GM12891 (cell line): ENCODE data around the gene NBEA.

Experiments used
- POLR2A ChIP-seq: IDR thresholded peaks from 2 replicates; pipeline ENCODE4 v1.6.1; 2011; ENCODE audit warnings: low read depth, low read length, control low read depth
- TAF1 ChIP-seq: IDR thresholded peaks from 2 replicates; pipeline ENCODE4 v1.6.1; 2011; ENCODE audit warnings: low read depth, low read length, control low read depth

DNA sequence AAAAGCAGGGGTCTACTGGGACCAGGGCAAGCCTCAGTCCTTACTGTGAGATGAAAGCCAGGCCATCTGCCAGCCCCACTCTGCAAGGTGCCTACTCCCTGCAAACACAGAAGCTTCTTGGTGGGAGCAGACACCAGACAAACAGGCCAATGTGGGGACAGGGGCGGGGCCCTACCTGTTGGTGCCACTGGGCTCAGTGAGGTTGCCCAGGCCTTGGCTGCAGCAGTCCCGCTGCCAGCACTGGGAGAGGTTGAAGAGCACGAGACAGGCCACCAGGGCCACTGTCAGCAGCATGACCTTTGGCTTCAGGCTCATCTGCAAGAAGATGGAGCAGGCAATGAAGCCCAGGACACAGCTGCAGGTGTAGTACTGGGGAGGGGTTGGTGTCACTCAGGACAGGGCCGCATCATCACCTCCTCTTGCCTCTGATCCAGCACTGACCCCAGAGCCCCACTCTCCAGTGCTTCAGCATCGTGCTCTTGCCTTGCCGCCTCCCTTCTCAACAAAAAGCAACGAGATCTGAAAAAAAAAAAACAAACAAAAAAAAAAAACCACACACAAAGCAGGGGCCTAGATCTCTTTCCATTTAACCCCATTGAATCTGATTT, 72.6 kb downstream of the NBEA start:
- TF ChIP-seq TAF1 (no peak), POLR2A (no peak)
